GM19395 (cell line): Measurements from ENCODE around the gene CAD.

Experiments used
- ATAC-seq: cut with Tn5 transposase; IDR thresholded peaks from one replicate; pipeline ENCODE4 v1.9.1; 2021; ENCODE audit warnings: mild to moderate bottlenecking, moderate library complexity; ENCODE audit not compliant: unreplicated experiment

CAD gene

GRCh38 chr2:27275211-27276150, 58.3 kb downstream of the CAD start, which contains the start of gene DNAJC5G:
Gene DNAJC5G (plus strand): TSS chr2:27275433. CDS start chr2:27276729, 1,296 bp downstream.
- ATAC-seq, result no peak

- no peak for ATAC-seq
These were observed 60.8 kb downstream of the CAD start for GRCh38 chr2:27278010-27278409.

- ATAC-seq, result no peak
These were observed 63.7 kb downstream of the CAD start for GRCh38 chr2:27280826-27281225.

GRCh38 chr2:27281442-27281841, 64.3 kb downstream of the CAD start:
- no peak for ATAC-seq

GRCh38 chr2:27281855-27282559, 64.8 kb downstream of the CAD start, which contains the start of gene TRIM54:
Gene TRIM54 (plus strand): TSS chr2:27282429. CDS start chr2:27282732, 303 bp downstream.
- ATAC-seq, result no peak

GRCh38 chr2:27282892-27283291, 65.7 kb downstream of the CAD start:
- ATAC-seq, result no peak

GRCh38 chr2:27284996-27285395, 67.8 kb downstream of the CAD start:
- ATAC-seq, result no peak

- ATAC-seq, result no peak
These were observed 68.3 kb downstream of the CAD start for GRCh38 chr2:27285481-27285880.

GRCh38 chr2:27288610-27289009, 71.4 kb downstream of the CAD start:
- no peak for ATAC-seq

- no peak for ATAC-seq
These were observed 73.4 kb downstream of the CAD start for GRCh38 chr2:27290549-27290948.

GRCh38 chr2:27291865-27292264, 74.7 kb downstream of the CAD start:
- no peak for ATAC-seq
